B cell (primary cell): ENCODE measurements around the gene PTPMT1. TPM values are rescaled to one million over a fixed set of nuclear protein-coding genes. Genes with fewer than 3 reads are reported as not detected.

Experiments
- ATAC-seq: fragments of 200-7000 bp; cut with Tn5 transposase; one replicate; pipeline ENCODE4 v1.10.0; 2021; ENCODE audit warnings: low read depth, mild to moderate bottlenecking, moderate number of reproducible peaks, moderate library complexity
- CTCF ChIA-PET: fragments of 350-600 bp; sonication (Branson Sonifier 250); formaldehyde crosslinking; loops from one replicate; lab custom pipeline; 2021; ENCODE audit warnings: antibody characterized with exemption, inconsistent platforms; lab: Charles Lee
- POLR2A ChIA-PET: fragments of 350-600 bp; sonication (Branson Sonifier 250); formaldehyde crosslinking; loops from one replicate; lab custom pipeline; 2021; ENCODE audit warnings: antibody characterized with exemption; lab: Charles Lee
- DNase-seq: peaks from one replicate; pipeline ENCODE4 v3.0.0; 2013
- H2AFZ ChIP-seq: 2 replicates; pipeline ENCODE4 v1.6.1; 2012; ENCODE audit warnings: mild to moderate bottlenecking, low read depth, low read length; ENCODE audit not compliant: insufficient read depth, poor library complexity, severe bottlenecking
- H3K27ac ChIP-seq, 2 donors: 1 replicate in 1 of 2; 2 replicates in 1 of 2; pipeline ENCODE4 v1.5.1; 2012 to 2013; ENCODE audit warnings: low read length in 2 of 2, mild to moderate bottlenecking in 2 of 2, moderate library complexity in 1 of 2
- H3K27me3 ChIP-seq, 4 experiments: fragments of 200-600 bp in 1 of 4; sonication (generic) in 1 of 4; replicated peaks in 1 of 4; 1 replicate in 2 of 4; 2 replicates in 2 of 4; pipeline versions ENCODE4 v1.6.1 to v1.7.0; 2013 to 2016; ENCODE audit warnings: low read length in 3 of 4, mild to moderate bottlenecking in 2 of 4, mixed read lengths in 1 of 4, moderate library complexity in 1 of 4; ENCODE audit not compliant: insufficient read depth in 4 of 4, control insufficient read depth in 3 of 4; ENCODE audit errors: control extremely low read depth in 1 of 4
- H3K36me3 ChIP-seq, 2 experiments: replicated peaks in 1 of 2; 1 replicate in 1 of 2; 2 replicates in 1 of 2; pipeline versions ENCODE4 v1.6.1 to v1.7.1; 2013; ENCODE audit warnings: low read length in 1 of 2; ENCODE audit not compliant: insufficient read depth in 2 of 2, control insufficient read depth in 1 of 2; ENCODE audit errors: control extremely low read depth in 1 of 2, extremely low read depth in 1 of 2
- H3K4me1 ChIP-seq, 2 donors: fragments of 200-600 bp in 1 of 2; sonication (generic) in 1 of 2; 1 replicate in 1 of 2; 2 replicates in 1 of 2; pipeline versions ENCODE4 v1.5.1 to v1.6.1; 2013 to 2017; ENCODE audit warnings: low read length in 2 of 2; ENCODE audit not compliant: control insufficient read depth in 2 of 2, insufficient read depth in 2 of 2
- H3K4me2 ChIP-seq: replicated peaks from 2 replicates; pipeline ENCODE3; 2012; ENCODE audit warnings: mild to moderate bottlenecking, low read depth, low read length; ENCODE audit not compliant: poor library complexity, severe bottlenecking
- H3K4me3 ChIP-seq, 5 experiments: fragments of 200-600 bp in 1 of 5; sonication (generic) in 1 of 5; 1 replicate in 3 of 5; 2 replicates in 2 of 5; pipeline versions ENCODE4 v1.5.1 to v1.7.0; 2011 to 2016; ENCODE audit warnings: low read length in 4 of 5, mild to moderate bottlenecking in 4 of 5, low read depth in 2 of 5, control low read depth in 1 of 5, moderate library complexity in 1 of 5; ENCODE audit not compliant: insufficient read depth in 1 of 5; ENCODE audit errors: control extremely low read depth in 1 of 5, extremely low read depth in 1 of 5
- H3K79me2 ChIP-seq: fragments of 200-600 bp; sonication (generic); one replicate; pipeline ENCODE4 v1.6.0; 2016; ENCODE audit warnings: low read length; ENCODE audit not compliant: control insufficient read depth, insufficient read depth
- H3K9ac ChIP-seq: fragments of 200-600 bp; sonication (generic); 2 replicates; pipeline ENCODE4 v1.6.1; 2017; ENCODE audit warnings: mild to moderate bottlenecking, low read length, moderate library complexity
- H3K9me3 ChIP-seq, 3 donors: one replicate each; pipeline versions ENCODE4 v1.6.1 to v1.7.1; 2013; ENCODE audit warnings: low read length in 2 of 3; ENCODE audit not compliant: control insufficient read depth in 2 of 3, insufficient read depth in 1 of 3; ENCODE audit errors: control extremely low read depth in 1 of 3
- H4K20me1 ChIP-seq: 2 replicates; pipeline ENCODE4 v1.6.0; 2012; ENCODE audit warnings: mild to moderate bottlenecking, low read length; ENCODE audit not compliant: insufficient read depth, control insufficient read depth, poor library complexity, severe bottlenecking
- H3K27ac Mint-ChIP-seq: one replicate; pipeline ENCODE4 v1.8.0; 2021; ENCODE audit warnings: mixed read lengths
- H3K27me3 Mint-ChIP-seq: one replicate; pipeline ENCODE4 v1.8.0; 2021; ENCODE audit warnings: mixed read lengths
- H3K4me1 Mint-ChIP-seq: one replicate; pipeline ENCODE4 v1.8.0; 2021; ENCODE audit warnings: mixed read lengths
- H3K4me3 Mint-ChIP-seq: one replicate; pipeline ENCODE4 v1.8.0; 2021; ENCODE audit warnings: mixed read lengths
- H3K9me3 Mint-ChIP-seq: one replicate; pipeline ENCODE4 v1.8.0; 2022; ENCODE audit warnings: mixed read lengths; ENCODE audit not compliant: insufficient read depth
- CTCF ChIP-seq: fragments of 200-600 bp; IDR thresholded peaks from one replicate; pipeline ENCODE4 v1.8.0; 2022; ENCODE audit warnings: antibody characterized with exemption, mild to moderate bottlenecking
- EZH2 ChIP-seq: IDR thresholded peaks from 2 replicates; pipeline ENCODE4 v1.6.1; 2012; ENCODE audit warnings: borderline replicate concordance, low read depth, mild to moderate bottlenecking, moderate library complexity, low read length; ENCODE audit not compliant: insufficient read depth, poor library complexity, severe bottlenecking
- WGBS: methylation state at CpG from one replicate; pipeline ENCODE4 v1.1.5; 2013; ENCODE audit warnings: missing lambda C conversion rate; ENCODE audit not compliant: insufficient coverage; 5-methylcytosine and 5-hydroxymethylcytosine counted together
- intact Hi-C: fragments of 100-400 bp; cut with micrococcal nuclease; formaldehyde crosslinking; loops from one replicate; pipeline ENCODE4 v1.10.0; 2022
- polyA plus RNA-seq: library from polyadenylated mRNA; depleted of rRNA; stranded (reverse); fragments of >200 nt; gene quantifications from 2 replicates; pipeline ENCODE4 v1.2.3, GENCODE V29; 2012
- total RNA-seq, 2 donors: library from RNA; stranded (reverse); fragments of 120-200 nt in 1 of 2; gene quantifications; 1 replicate in 1 of 2; 2 replicates in 1 of 2; pipeline versions ENCODE4 v1.2.3 to v1.2.4, GENCODE V29; 2013 to 2022

Gene PTPMT1
- total and polyA plus RNA-seq, 2 donors (not counting 1 experiment from before 2014, with no cell fraction given) = 20.8 to 35.7 TPM

DNA sequence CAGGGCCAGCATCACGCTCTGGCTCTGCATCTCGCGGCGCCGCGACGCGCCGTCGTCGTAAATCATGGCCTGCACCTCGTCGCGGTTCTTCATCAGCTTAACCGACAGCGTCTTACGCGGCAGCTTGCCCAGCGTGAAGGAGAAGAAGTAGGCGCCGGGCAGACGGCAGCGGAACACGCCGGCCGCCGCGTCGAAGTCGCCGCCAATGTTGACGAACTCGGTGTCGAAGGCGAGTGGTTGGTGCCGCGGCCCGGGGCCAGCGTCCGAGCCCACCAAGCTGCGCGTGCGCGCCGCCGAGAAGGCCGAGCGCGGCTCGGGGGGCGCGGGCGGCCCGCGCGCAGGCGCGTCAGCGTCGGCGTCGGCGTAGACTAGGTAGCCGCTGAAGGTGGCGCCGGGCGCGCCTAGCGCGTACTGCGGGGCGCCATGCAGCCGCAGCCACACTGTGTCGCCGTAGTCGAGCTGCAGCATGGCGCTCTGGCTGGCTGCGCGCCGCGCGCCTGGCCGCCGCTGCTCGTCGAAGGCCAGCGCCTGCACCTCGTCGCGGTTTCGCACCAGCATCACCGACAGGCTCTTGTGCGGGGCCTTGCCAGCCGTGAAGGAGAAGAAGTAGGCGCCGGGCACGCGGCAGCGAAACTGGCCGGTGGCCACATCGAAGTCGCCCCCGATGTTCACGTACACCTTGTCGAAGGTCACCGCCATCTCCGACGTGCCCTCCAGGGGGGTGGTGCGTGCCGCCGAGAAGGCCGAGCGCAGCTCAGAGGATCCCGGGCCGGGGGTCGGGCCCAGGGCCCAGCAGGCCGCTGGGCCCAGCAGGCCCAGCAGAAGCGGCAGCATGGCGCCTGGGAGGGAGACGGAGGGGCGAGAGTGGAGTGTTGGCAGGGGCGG, 24.8 kb downstream of the PTPMT1 start:
- CTCF ChIA-PET = no interaction called here

More for the DNA sequence above, 24.8 kb downstream of the PTPMT1 start:
- TF ChIP-seq EZH2 = no peak
- no peak for TF ChIP-seq CTCF
- H3K79me2 ChIP-seq = no peaks in the 10 kb centered on the region
- H3K4me3 Mint-ChIP-seq = no peak overlapping the region
- no peak overlapping the region for H3K27ac ChIP-seq
- H3K4me3 ChIP-seq = no peak overlapping the region
- H3K4me2 ChIP-seq = no peak overlapping the region
- H3K9me3 ChIP-seq = no peaks in the 10 kb centered on the region
- WGBS = 96% methylated on average over 110 of the region's 122 CpGs
- intact Hi-C loops = no loop called here
- H3K4me1 Mint-ChIP-seq = peaks cover 9% of the 10 kb centered on the region
- peaks cover 15% of the 10 kb centered on the region in 2 donors for H3K4me1 ChIP-seq
- no peak overlapping the region for H3K9ac ChIP-seq
- POLR2A ChIA-PET = no interaction called here
- no peaks in the 10 kb centered on the region for H4K20me1 ChIP-seq
- DNase-seq (no peak), ATAC-seq (no peak)
- peaks cover 0 to 5% of the 10 kb centered on the region in 2 experiments for H3K36me3 ChIP-seq
- peaks cover 0 to 35% (median 20%) of the 10 kb centered on the region in 4 experiments for H3K27me3 ChIP-seq
- H3K27ac Mint-ChIP-seq = no peak overlapping the region
- H2AFZ ChIP-seq = no peak overlapping the region
- no peaks in the 10 kb centered on the region for H3K9me3 Mint-ChIP-seq
- H3K27me3 Mint-ChIP-seq = peaks cover 29% of the 10 kb centered on the region
